Endothelial cell of umbilical vein (primary cell): ENCODE measurements around the gene CCDC124. TPM values are rescaled to one million over a fixed set of nuclear protein-coding genes. Genes with fewer than 3 reads are reported as not detected.
A peak's percentile ranks its signal among the peaks of the same experiment; 100 is the strongest.

Experiments
- BruUV-seq: library from RNA; stranded (reverse); fragments of 400-500 nt; replicated peaks from 2 replicates; lab custom pipeline; 2021; lab: Mats Ljungman, UMichigan
- CTCF ChIA-PET: fragments of 300-600, 350-600 bp; sonication (Branson Sonifier 250); formaldehyde crosslinking; loops from one replicate; lab custom pipeline; 2021; ENCODE audit warnings: antibody characterized with exemption, inconsistent platforms; lab: Charles Lee
- POLR2A ChIA-PET: fragments of 300-600, 350-600 bp; sonication (Branson Sonifier 250); formaldehyde crosslinking; loops from one replicate; lab custom pipeline; 2021; ENCODE audit warnings: antibody characterized with exemption, inconsistent platforms; lab: Charles Lee
- DNase-seq: peaks from one replicate; pipeline ENCODE4 v3.0.0-alpha.2; 2011; ENCODE audit warnings: low read depth, low spot score
- FAIRE-seq: peaks from 2 replicates; lab custom pipeline; 2011; peaks lifted over from hg19 to GRCh38; lab: Jason Lieb, UNC
- H2AFZ ChIP-seq: 2 replicates; pipeline ENCODE4 v1.6.0; 2012; ENCODE audit warnings: low read depth, low read length, control low read depth, inconsistent platforms
- H3K27ac ChIP-seq: 2 replicates; pipeline ENCODE4 v1.5.1; 2011; ENCODE audit warnings: low read depth, mild to moderate bottlenecking, control low read depth, low read length, moderate library complexity; ENCODE audit not compliant: insufficient read depth
- H3K27me3 ChIP-seq, 2 experiments: 2 replicates each; pipeline versions ENCODE4 v1.6.0 to v1.6.1; 2011; ENCODE audit warnings: low read length in 2 of 2, mixed read lengths in 1 of 2; ENCODE audit not compliant: control insufficient read depth in 2 of 2, insufficient read depth in 2 of 2
- H3K36me3 ChIP-seq, 2 experiments: 2 replicates in 1 of 2; 3 replicates in 1 of 2; pipeline ENCODE4 v1.5.1; 2011; ENCODE audit warnings: low read length in 2 of 2, mild to moderate bottlenecking in 1 of 2, moderate library complexity in 1 of 2; ENCODE audit not compliant: control insufficient read depth in 2 of 2, insufficient read depth in 2 of 2; ENCODE audit errors: extremely low read depth in 1 of 2
- H3K4me1 ChIP-seq: 3 replicates; pipeline ENCODE4 v1.5.1; 2011; ENCODE audit warnings: mild to moderate bottlenecking, low read length; ENCODE audit not compliant: control insufficient read depth, insufficient read depth; ENCODE audit errors: extremely low read depth
- H3K4me2 ChIP-seq: 2 replicates; pipeline ENCODE4 v1.6.1; 2011; ENCODE audit warnings: low read length, control low read depth, mixed read lengths; ENCODE audit not compliant: insufficient read depth
- H3K4me3 ChIP-seq, 3 experiments: fragments of 200-600 bp in 1 of 3; sonication (generic), shearing (Covaris generic) in 1 of 3; replicated peaks in 1 of 3; 2 replicates each; pipeline ENCODE4 v1.5.1; 2011 to 2016; ENCODE audit warnings: control low read depth in 3 of 3, low read length in 3 of 3, mild to moderate bottlenecking in 2 of 3, inconsistent platforms in 1 of 3, low read depth in 1 of 3, moderate library complexity in 1 of 3; ENCODE audit not compliant: insufficient read depth in 1 of 3
- H3K79me2 ChIP-seq: 2 replicates; pipeline ENCODE4 v1.6.0; 2012; ENCODE audit warnings: low read length, inconsistent platforms; ENCODE audit not compliant: control insufficient read depth, insufficient read depth
- H3K9ac ChIP-seq: replicated peaks from 2 replicates; pipeline ENCODE3; 2011; ENCODE audit warnings: low read length, control low read depth; ENCODE audit not compliant: insufficient read depth; ENCODE audit errors: extremely low read depth
- H3K9me1 ChIP-seq: replicated peaks from 3 replicates; pipeline ENCODE4 v1.6.0; 2011; ENCODE audit warnings: mild to moderate bottlenecking, low read length; ENCODE audit not compliant: control insufficient read depth, insufficient read depth; ENCODE audit errors: extremely low read depth
- H3K9me3 ChIP-seq: replicated peaks from 2 replicates; pipeline ENCODE4 v1.5.1; 2012; ENCODE audit warnings: low read length, inconsistent platforms; ENCODE audit not compliant: control insufficient read depth, insufficient read depth
- H4K20me1 ChIP-seq: replicated peaks from 2 replicates; pipeline ENCODE3; 2011; ENCODE audit warnings: mild to moderate bottlenecking, low read length; ENCODE audit not compliant: control insufficient read depth, insufficient read depth; ENCODE audit errors: extremely low read depth
- CTCF ChIP-seq, 2 donors: IDR thresholded peaks; 1 replicate in 1 of 2; 2 replicates in 1 of 2; pipeline ENCODE4 v1.5.1; 2011; ENCODE audit warnings: low read length in 2 of 2, mild to moderate bottlenecking in 2 of 2, moderate library complexity in 2 of 2, control low read depth in 1 of 2, inconsistent platforms in 1 of 2, low read depth in 1 of 2; ENCODE audit not compliant: insufficient read depth in 1 of 2; ENCODE audit errors: extremely low read depth in 1 of 2
- EZH2 ChIP-seq: IDR thresholded peaks from 2 replicates; pipeline ENCODE4 v1.6.1; 2012; ENCODE audit warnings: borderline replicate concordance, low read depth, mild to moderate bottlenecking, moderate library complexity, low read length, inconsistent platforms; ENCODE audit not compliant: severe bottlenecking
- FOS ChIP-seq: IDR thresholded peaks from 2 replicates; pipeline ENCODE4 v1.6.1; 2011; ENCODE audit warnings: mild to moderate bottlenecking, low read length, moderate library complexity, borderline replicate concordance; ENCODE audit not compliant: insufficient read depth
- GATA2 ChIP-seq: IDR thresholded peaks from 2 replicates; pipeline ENCODE4 v1.7.0; 2011; ENCODE audit warnings: low read depth, mild to moderate bottlenecking, moderate library complexity, mixed read lengths, low read length; ENCODE audit not compliant: insufficient read length, insufficient read depth
- JUN ChIP-seq: IDR thresholded peaks from 2 replicates; pipeline ENCODE4 v1.6.1; 2011; ENCODE audit warnings: borderline replicate concordance, low read depth; ENCODE audit not compliant: insufficient read length, insufficient read depth
- MAX ChIP-seq: IDR thresholded peaks from 2 replicates; pipeline ENCODE4 v1.6.1; 2011; ENCODE audit not compliant: insufficient read depth, insufficient read length
- MYC ChIP-seq: IDR thresholded peaks from one replicate; pipeline ENCODE4 v1.6.1; 2011; ENCODE audit warnings: mild to moderate bottlenecking, low read depth, low read length
- POLR2A ChIP-seq: IDR thresholded peaks from 2 replicates; pipeline ENCODE4 v1.6.1; 2012; ENCODE audit warnings: low read depth, mild to moderate bottlenecking, control low read depth, low read length
- POLR2AphosphoS5 ChIP-seq: IDR thresholded peaks from 2 replicates; pipeline ENCODE4 v1.6.1; 2012; ENCODE audit warnings: low read depth, mild to moderate bottlenecking, control low read depth, low read length, moderate library complexity; ENCODE audit not compliant: insufficient read depth
- dilution Hi-C: fragments of 300-500 bp; cut with MboI; formaldehyde crosslinking; loops from one replicate; pipeline ENCODE4 v1.15.0; 2019; ENCODE audit warnings: low sequenced_read_pairs; ENCODE audit not compliant: extremely low pct_ligation_motif_present
- intact Hi-C: fragments of 100-400 bp; cut with micrococcal nuclease; formaldehyde crosslinking; loops from one replicate; pipeline ENCODE4 v1.10.0; 2022
- polyA plus RNA-seq, 4 experiments: library from polyadenylated mRNA; depleted of rRNA in 3 of 4; stranded (reverse) in 3 of 4; unstranded in 1 of 4; fragments of >200 nt; gene quantifications; 2 replicates each; pipeline versions ENCODE4 v1.2.1 to v1.2.3, GENCODE V29; 2011 to 2012; ENCODE audit warnings: missing spikeins in 1 of 4
- total RNA-seq: library from RNA; stranded (reverse); gene quantifications from 2 replicates; pipeline ENCODE4 v1.2.3, GENCODE V29; 2021

Gene CCDC124
- total and polyA plus RNA-seq, 2 donors (not counting 3 experiments of a cell fraction or from before 2014, with no cell fraction given): 101 to 115 TPM

- intact Hi-C loops (no loop called here), dilution Hi-C loops (no loop called here)
- no peaks in the 10 kb centered on the region for H3K36me3 ChIP-seq
- no peaks in the 10 kb centered on the region for H3K27me3 ChIP-seq
- BruUV-seq: no TSS peak
- no peaks in the 10 kb centered on the region for H3K79me2 ChIP-seq
- FAIRE-seq (peak; percentile 37), DNase-seq (peak; percentile 44)
- POLR2A ChIA-PET: interaction anchor here (0.6 kb wide), 1 partner anchor 19 kb away, joined by 3 read pairs; no protein-coding TSS in a partner anchor
- TF ChIP-seq EZH2 (no peak), FOS (no peak), POLR2AphosphoS5 (no peak)
- no peak overlapping the region for H3K4me3 ChIP-seq
- CTCF ChIA-PET: interaction anchor here (0.8 to 1.0 kb wide), 3 partner anchors 10 to 123 kb away, joined by 3 to 6 read pairs (median 4); partner anchors contain the start of gene CCDC124
- no peak overlapping the region for H3K27ac ChIP-seq
- H3K4me2 ChIP-seq: no peak overlapping the region
- no peaks in the 10 kb centered on the region for H3K9me3 ChIP-seq
- H2AFZ ChIP-seq: no peak overlapping the region
- no peaks in the 10 kb centered on the region for H3K4me1 ChIP-seq
- no peak overlapping the region for H3K9ac ChIP-seq
- no peaks in the 10 kb centered on the region for H3K9me1 ChIP-seq
- no peaks in the 10 kb centered on the region for H4K20me1 ChIP-seq
Observed at GRCh38 chr19:17889609-17890214, 43.1 kb upstream of the CCDC124 start.

GRCh38 chr19:17893766-17894165 is 39.0 kb upstream of the CCDC124 start:
- no peaks in the 10 kb centered on the region for H3K9me3 ChIP-seq
- H3K27ac ChIP-seq: no peak overlapping the region
- no TSS peak for BruUV-seq
- H3K4me1 ChIP-seq: no peaks in the 10 kb centered on the region
- dilution Hi-C loops (no loop called here), intact Hi-C loops (no loop called here)
- no peak overlapping the region for H3K4me2 ChIP-seq
- no peak for DNase-seq
- no peak overlapping the region for H3K4me3 ChIP-seq
- no peak for FAIRE-seq
- H2AFZ ChIP-seq: no peak overlapping the region
- ChIA-PET CTCF (interaction anchor here (1.2 kb wide), 1 partner anchor 12 kb away, joined by 6 read pairs; no protein-coding TSS in a partner anchor), POLR2A (interaction anchor here (0.6 kb wide), 2 partner anchors 34 to 475 kb away, joined by 3 to 4 read pairs; no protein-coding TSS in a partner anchor)
- no peaks in the 10 kb centered on the region for H3K36me3 ChIP-seq
- no peaks in the 10 kb centered on the region for H4K20me1 ChIP-seq
- no peak overlapping the region for H3K9ac ChIP-seq
- no peaks in the 10 kb centered on the region for H3K79me2 ChIP-seq
- H3K9me1 ChIP-seq: no peaks in the 10 kb centered on the region
- TF ChIP-seq EZH2: no peak
- TF ChIP-seq POLR2A: no peak
- TF ChIP-seq JUN: no peak
- TF ChIP-seq POLR2AphosphoS5: no peak
- no peak for TF ChIP-seq CTCF (IDR thresholded peaks at IDR 0.05; ENCODE audit: extremely low read depth in 1 of 2, insufficient read depth in 1 of 2, low read depth in 1 of 2, low read length in 2 of 2)
- TF ChIP-seq MAX: no peak
- no peak for TF ChIP-seq MYC
- no peak for TF ChIP-seq GATA2
- no peak for TF ChIP-seq FOS
- no peaks in the 10 kb centered on the region for H3K27me3 ChIP-seq
